Small intestine (tissue), 7 donors: ENCODE data around the gene PPP1R7. TPM values are rescaled to one million over a fixed set of nuclear protein-coding genes. Genes with fewer than 3 reads are reported as not detected.

ENCODE experiments used
- DNase-seq, 2 donors: peaks; one replicate each; pipeline versions ENCODE4 v3.0.0 to v3.0.0-alpha.2; 2013
- FAIRE-seq: peaks from 2 replicates; lab custom pipeline; 2012; peaks lifted over from hg19 to GRCh38; lab: Jason Lieb, UNC
- H3K27ac ChIP-seq, 3 donors: one replicate each; pipeline ENCODE4 v1.5.1; 2013; ENCODE audit warnings: low read length in 2 of 3, mild to moderate bottlenecking in 2 of 3, control low read depth in 1 of 3, inconsistent platforms in 1 of 3, low read depth in 1 of 3, moderate library complexity in 1 of 3
- H3K27me3 ChIP-seq, 3 donors: one replicate each; pipeline ENCODE4 v1.6.1; 2013; ENCODE audit warnings: low read length in 3 of 3, inconsistent platforms in 1 of 3; ENCODE audit not compliant: control insufficient read depth in 3 of 3, insufficient read depth in 3 of 3
- H3K36me3 ChIP-seq, 3 donors: one replicate each; pipeline ENCODE4 v1.6.1; 2013; ENCODE audit warnings: low read length in 3 of 3, inconsistent platforms in 1 of 3, low read depth in 1 of 3, mild to moderate bottlenecking in 1 of 3, moderate library complexity in 1 of 3; ENCODE audit not compliant: control insufficient read depth in 3 of 3, insufficient read depth in 2 of 3
- H3K4me1 ChIP-seq, 3 donors: one replicate each; pipeline ENCODE4 v1.6.1; 2013; ENCODE audit warnings: low read length in 2 of 3, inconsistent platforms in 1 of 3, low read depth in 1 of 3, mild to moderate bottlenecking in 1 of 3, moderate library complexity in 1 of 3; ENCODE audit not compliant: control insufficient read depth in 3 of 3, insufficient read depth in 2 of 3
- H3K4me3 ChIP-seq, 3 donors: one replicate each; pipeline ENCODE4 v1.5.1; 2013; ENCODE audit warnings: low read length in 3 of 3, control low read depth in 1 of 3, inconsistent platforms in 1 of 3, low read depth in 1 of 3, mild to moderate bottlenecking in 1 of 3, moderate library complexity in 1 of 3
- H3K9me3 ChIP-seq, 2 donors: one replicate each; pipeline ENCODE4 v1.6.1; 2013; ENCODE audit warnings: low read depth in 1 of 2, low read length in 1 of 2; ENCODE audit not compliant: control insufficient read depth in 2 of 2, insufficient read depth in 1 of 2
- WGBS, 3 donors: extraction: QIAGEN DNeasy Blood & Tissue Kit; methylation state at CpG; one replicate each; pipeline ENCODE4 v1.1.7; 2013; 5-methylcytosine and 5-hydroxymethylcytosine counted together
- polyA plus RNA-seq, 4 donors: library from polyadenylated mRNA; stranded (reverse) in 3 of 4; unstranded in 1 of 4; fragments of 200-250 nt in 3 of 4; fragments of 120-200 nt in 1 of 4; gene quantifications; one replicate each; pipeline versions ENCODE4 v1.2.1 to v1.2.3, GENCODE V29; 2013
- donor health status: healthy with polysubstance abuse.
- donor health status: control.
- donor health status: control.
- donor health status: Bipolar disorder and iron deficiency.
- donor health status: healthy.

PPP1R7 gene
- polyA plus RNA-seq, 4 donors, result 57.3 to 74.7 (median 63.5) TPM

- FAIRE-seq (no peak), DNase-seq (no peak)
- no peaks in the 10 kb centered on the region for H3K9me3 ChIP-seq
- peaks cover 0 to 10% (median 0%) of the 10 kb centered on the region in 3 donors for H3K4me1 ChIP-seq
- H3K36me3 ChIP-seq, result peaks cover 0 to 51% (median 2%) of the 10 kb centered on the region in 3 donors
- 92 to 95% (median 94%) methylated on average over 14 of the region's 14 CpGs for WGBS, 3 donors
- H3K27ac ChIP-seq, result no peak overlapping the region
- no peaks in the 10 kb centered on the region for H3K27me3 ChIP-seq
- H3K4me3 ChIP-seq, result no peak overlapping the region
Measured at GRCh38 chr2:241132538-241133435, 17.5 kb upstream of the PPP1R7 start.

DNA sequence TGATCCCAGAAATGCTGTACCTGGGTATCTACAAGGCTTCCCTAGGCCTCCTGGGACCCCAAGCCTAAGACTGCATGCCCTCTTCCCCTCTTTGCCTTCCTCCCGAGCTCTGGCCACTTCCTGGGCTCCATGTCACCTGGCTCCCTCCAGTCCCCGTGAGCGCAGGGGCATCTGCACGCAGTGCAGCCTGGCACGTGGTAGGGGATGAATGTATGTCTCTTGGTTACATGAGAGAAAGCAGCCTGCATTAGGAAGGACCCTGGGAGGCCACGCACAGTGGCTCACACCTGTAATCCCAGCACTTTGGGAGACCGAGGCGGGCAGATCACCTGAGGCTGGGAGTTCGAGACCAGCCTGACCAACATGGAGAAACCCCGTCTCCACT is 16.8 kb upstream of the PPP1R7 start:
- 93 to 99% (median 98%) methylated on average over 10 of the region's 10 CpGs for WGBS, 3 donors

DNA sequence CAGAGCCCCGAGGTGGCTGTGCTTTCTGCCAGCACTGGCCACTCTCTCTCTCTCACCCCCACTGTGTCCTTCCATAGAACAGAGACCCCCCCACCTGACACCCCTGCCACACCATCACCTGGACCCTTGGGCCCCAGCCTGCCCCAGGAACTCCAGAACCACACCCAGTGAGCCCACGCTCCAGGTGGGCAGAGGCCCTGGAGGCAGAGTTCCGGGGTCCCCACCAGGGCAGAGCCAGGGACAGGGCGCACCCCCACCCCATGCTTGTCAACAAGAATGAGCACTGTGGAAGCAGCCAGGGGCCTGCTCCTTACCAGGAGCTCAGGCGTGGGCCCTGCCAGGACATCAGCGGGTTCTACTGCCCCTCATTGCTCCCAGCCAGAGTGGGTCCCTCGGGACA is 15.6 kb upstream of the PPP1R7 start:
- no peak overlapping the region for H3K27ac ChIP-seq
- H3K27me3 ChIP-seq, result no peaks in the 10 kb centered on the region
- 85 to 90% (median 86%) methylated on average over 7 of the region's 7 CpGs for WGBS, 3 donors
- peaks cover 0 to 61% (median 2%) of the 10 kb centered on the region in 3 donors for H3K36me3 ChIP-seq
- no peak for DNase-seq
- H3K4me3 ChIP-seq, result no peak overlapping the region
- FAIRE-seq, result no peak
- no peaks in the 10 kb centered on the region for H3K9me3 ChIP-seq
- peaks cover 0 to 10% (median 0%) of the 10 kb centered on the region in 3 donors for H3K4me1 ChIP-seq

More for the DNA sequence above, 16.8 kb upstream of the PPP1R7 start:
- no peak overlapping the region for H3K4me3 ChIP-seq
- no peak overlapping the region for H3K27ac ChIP-seq
- H3K36me3 ChIP-seq, result peaks cover 0 to 58% (median 2%) of the 10 kb centered on the region in 3 donors
- H3K9me3 ChIP-seq, result no peaks in the 10 kb centered on the region
- DNase-seq, result no peak
- no peak for FAIRE-seq
- peaks cover 0 to 10% (median 0%) of the 10 kb centered on the region in 3 donors for H3K4me1 ChIP-seq
- no peaks in the 10 kb centered on the region for H3K27me3 ChIP-seq

- Histone ChIP-seq H3K9me3 (no peaks in the 10 kb centered on the region), H3K27ac (peak overlapping the region in 1 of 3 donors; percentile 50), H3K36me3 (peaks cover 0 to 66% (median 2%) of the 10 kb centered on the region in 3 donors), H3K4me1 (peaks cover 0 to 10% (median 0%) of the 10 kb centered on the region in 3 donors), H3K27me3 (no peaks in the 10 kb centered on the region), H3K4me3 (no peak overlapping the region)
- WGBS, 3 donors, result 25 to 63% (median 31%) methylated on average over 9 of the region's 9 CpGs
- FAIRE-seq (no peak), DNase-seq (peak; percentile 72 to 88)
Measured at GRCh38 chr2:241135737-241136136, 14.5 kb upstream of the PPP1R7 start.

- WGBS, 3 donors, result 62 to 91% (median 76%) methylated on average over 8 of the region's 8 CpGs
- H3K9me3 ChIP-seq, result no peaks in the 10 kb centered on the region
- peaks cover 0 to 10% (median 0%) of the 10 kb centered on the region in 3 donors for H3K4me1 ChIP-seq
- no peaks in the 10 kb centered on the region for H3K27me3 ChIP-seq
- H3K36me3 ChIP-seq, result peaks cover 0 to 70% (median 2%) of the 10 kb centered on the region in 3 donors
- H3K4me3 ChIP-seq, result no peak overlapping the region
- FAIRE-seq (no peak), DNase-seq (no peak)
- H3K27ac ChIP-seq, result peak overlapping the region in 1 of 3 donors; percentile 50
Measured at GRCh38 chr2:241136191-241136590, 14.1 kb upstream of the PPP1R7 start.

GRCh38 chr2:241136661-241137260 is 13.5 kb upstream of the PPP1R7 start:
- no peak for FAIRE-seq
- peaks cover 0 to 66% (median 2%) of the 10 kb centered on the region in 3 donors for H3K36me3 ChIP-seq
- 94 to 96% (median 95%) methylated on average over 24 to 25 of the region's 25 CpGs for WGBS, 3 donors
- no peak for DNase-seq
- H3K4me1 ChIP-seq, result peaks cover 0 to 10% (median 0%) of the 10 kb centered on the region in 3 donors
- H3K4me3 ChIP-seq, result no peak overlapping the region
- H3K27ac ChIP-seq, result no peak overlapping the region
- H3K27me3 ChIP-seq, result no peaks in the 10 kb centered on the region
- no peaks in the 10 kb centered on the region for H3K9me3 ChIP-seq

- Histone ChIP-seq H3K36me3 (peaks cover 0 to 71% (median 2%) of the 10 kb centered on the region in 3 donors), H3K4me1 (peaks cover 0 to 10% (median 0%) of the 10 kb centered on the region in 3 donors), H3K9me3 (no peaks in the 10 kb centered on the region), H3K27ac (no peak overlapping the region), H3K4me3 (no peak overlapping the region), H3K27me3 (no peaks in the 10 kb centered on the region)
- WGBS, 3 donors, result 90 to 91% (median 90%) methylated on average over 23 to 24 of the region's 24 CpGs
- no peak for FAIRE-seq
- no peak for DNase-seq
Measured at GRCh38 chr2:241137276-241138190, 12.7 kb upstream of the PPP1R7 start.
